Mesothelial cell of epicardium (in vitro differentiated cells): Measurements from ENCODE around the gene LRP5. TPM values are rescaled to one million over a fixed set of nuclear protein-coding genes. Genes with fewer than 3 reads are reported as not detected.

Source experiments
- DNase-seq, 2 experiments: peaks; one replicate each; pipeline ENCODE4 v3.0.0; 2021; ENCODE audit warnings: low spot score in 2 of 2; ENCODE audit not compliant: unreplicated experiment in 2 of 2
- H3K27ac Mint-ChIP-seq: 2 replicates; pipeline ENCODE4 v1.8.0; 2021; ENCODE audit warnings: mixed read lengths
- H3K27me3 Mint-ChIP-seq: 2 replicates; pipeline ENCODE4 v1.8.0; 2021; ENCODE audit warnings: low read depth, mixed read lengths
- H3K36me3 Mint-ChIP-seq: 2 replicates; pipeline ENCODE4 v1.8.0; 2021; ENCODE audit warnings: mixed read lengths
- H3K4me1 Mint-ChIP-seq: 2 replicates; pipeline ENCODE4 v1.8.0; 2021; ENCODE audit warnings: mixed read lengths
- H3K4me3 Mint-ChIP-seq: 2 replicates; pipeline ENCODE4 v1.8.0; 2021; ENCODE audit warnings: mild to moderate bottlenecking, moderate library complexity, mixed read lengths
- H3K9me3 Mint-ChIP-seq: 2 replicates; pipeline ENCODE4 v1.8.0; 2021; ENCODE audit warnings: mixed read lengths
- total RNA-seq: library from RNA; stranded (reverse); gene quantifications from 3 replicates; pipeline ENCODE4 v1.2.1, GENCODE V29; 2021
- TF ChIP-seq, protein P1 (sequence below): fragments of 200-600 bp; sonication (generic); IDR thresholded peaks from one replicate; pipeline ENCODE4 v1.5.0; 2021; ENCODE audit warnings: antibody characterized with exemption; ENCODE audit not compliant: unreplicated experiment

The LRP5 gene
- total RNA-seq, 1 donor from 2014 or later = 72.5 TPM

DNA sequence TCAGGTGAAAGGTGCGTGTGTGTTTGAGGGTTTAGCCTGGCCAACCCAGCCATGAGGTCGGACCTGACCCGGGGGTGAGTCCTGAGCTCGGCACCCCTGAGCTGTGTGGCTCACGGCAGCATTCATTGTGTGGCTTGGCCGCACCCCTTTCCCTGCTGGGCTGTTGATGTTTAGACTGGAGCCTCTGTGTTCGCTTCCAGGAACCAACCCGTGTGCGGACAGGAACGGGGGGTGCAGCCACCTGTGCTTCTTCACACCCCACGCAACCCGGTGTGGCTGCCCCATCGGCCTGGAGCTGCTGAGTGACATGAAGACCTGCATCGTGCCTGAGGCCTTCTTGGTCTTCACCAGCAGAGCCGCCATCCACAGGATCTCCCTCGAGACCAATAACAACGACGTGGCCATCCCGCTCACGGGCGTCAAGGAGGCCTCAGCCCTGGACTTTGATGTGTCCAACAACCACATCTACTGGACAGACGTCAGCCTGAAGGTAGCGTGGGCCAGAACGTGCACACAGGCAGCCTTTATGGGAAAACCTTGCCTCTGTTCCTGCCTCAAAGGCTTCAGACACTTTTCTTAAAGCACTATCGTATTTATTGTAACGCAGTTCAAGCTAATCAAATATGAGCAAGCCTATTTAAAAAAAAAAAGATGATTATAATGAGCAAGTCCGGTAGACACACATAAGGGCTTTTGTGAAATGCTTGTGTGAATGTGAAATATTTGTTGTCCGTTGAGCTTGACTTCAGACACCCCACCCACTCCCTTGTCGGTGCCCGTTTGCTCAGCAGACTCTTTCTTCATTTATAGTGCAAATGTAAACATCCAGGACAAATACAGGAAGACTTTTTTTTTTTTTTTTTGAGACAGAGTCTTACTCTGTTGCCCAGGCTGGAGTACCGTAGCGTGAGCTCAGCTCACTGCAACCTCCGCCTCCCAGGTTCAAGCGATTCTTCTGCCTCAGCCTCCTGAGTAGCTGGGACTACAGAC is 94.2 kb downstream of the LRP5 start:
- Mint-ChIP-seq H3K27ac (no peak overlapping the region), H3K27me3 (no peaks in the 10 kb centered on the region), H3K9me3 (no peaks in the 10 kb centered on the region), H3K36me3 (peaks cover 39% of the 10 kb centered on the region), H3K4me1 (no peaks in the 10 kb centered on the region), H3K4me3 (no peak overlapping the region)
- TF ChIP-seq, protein P1, sequence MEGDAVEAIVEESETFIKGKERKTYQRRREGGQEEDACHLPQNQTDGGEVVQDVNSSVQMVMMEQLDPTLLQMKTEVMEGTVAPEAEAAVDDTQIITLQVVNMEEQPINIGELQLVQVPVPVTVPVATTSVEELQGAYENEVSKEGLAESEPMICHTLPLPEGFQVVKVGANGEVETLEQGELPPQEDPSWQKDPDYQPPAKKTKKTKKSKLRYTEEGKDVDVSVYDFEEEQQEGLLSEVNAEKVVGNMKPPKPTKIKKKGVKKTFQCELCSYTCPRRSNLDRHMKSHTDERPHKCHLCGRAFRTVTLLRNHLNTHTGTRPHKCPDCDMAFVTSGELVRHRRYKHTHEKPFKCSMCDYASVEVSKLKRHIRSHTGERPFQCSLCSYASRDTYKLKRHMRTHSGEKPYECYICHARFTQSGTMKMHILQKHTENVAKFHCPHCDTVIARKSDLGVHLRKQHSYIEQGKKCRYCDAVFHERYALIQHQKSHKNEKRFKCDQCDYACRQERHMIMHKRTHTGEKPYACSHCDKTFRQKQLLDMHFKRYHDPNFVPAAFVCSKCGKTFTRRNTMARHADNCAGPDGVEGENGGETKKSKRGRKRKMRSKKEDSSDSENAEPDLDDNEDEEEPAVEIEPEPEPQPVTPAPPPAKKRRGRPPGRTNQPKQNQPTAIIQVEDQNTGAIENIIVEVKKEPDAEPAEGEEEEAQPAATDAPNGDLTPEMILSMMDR = no peak
- DNase-seq = no peak

GRCh38 chr11:68408512-68408911 is 96.1 kb downstream of the LRP5 start:
- TF ChIP-seq, protein P1 = no peak
- H3K9me3 Mint-ChIP-seq = no peaks in the 10 kb centered on the region
- no peak for DNase-seq
- H3K27ac Mint-ChIP-seq = no peak overlapping the region
- no peaks in the 10 kb centered on the region for H3K27me3 Mint-ChIP-seq
- H3K4me3 Mint-ChIP-seq = no peak overlapping the region
- peaks cover 31% of the 10 kb centered on the region for H3K36me3 Mint-ChIP-seq
- H3K4me1 Mint-ChIP-seq = no peaks in the 10 kb centered on the region

- Mint-ChIP-seq H3K9me3 (no peaks in the 10 kb centered on the region), H3K4me3 (no peak overlapping the region), H3K27me3 (no peaks in the 10 kb centered on the region), H3K4me1 (no peaks in the 10 kb centered on the region), H3K36me3 (peaks cover 31% of the 10 kb centered on the region), H3K27ac (no peak overlapping the region)
- no peak for DNase-seq
- TF ChIP-seq, protein P1 = no peak
Observed at GRCh38 chr11:68409748-68410344, 97.5 kb downstream of the LRP5 start.

DNA sequence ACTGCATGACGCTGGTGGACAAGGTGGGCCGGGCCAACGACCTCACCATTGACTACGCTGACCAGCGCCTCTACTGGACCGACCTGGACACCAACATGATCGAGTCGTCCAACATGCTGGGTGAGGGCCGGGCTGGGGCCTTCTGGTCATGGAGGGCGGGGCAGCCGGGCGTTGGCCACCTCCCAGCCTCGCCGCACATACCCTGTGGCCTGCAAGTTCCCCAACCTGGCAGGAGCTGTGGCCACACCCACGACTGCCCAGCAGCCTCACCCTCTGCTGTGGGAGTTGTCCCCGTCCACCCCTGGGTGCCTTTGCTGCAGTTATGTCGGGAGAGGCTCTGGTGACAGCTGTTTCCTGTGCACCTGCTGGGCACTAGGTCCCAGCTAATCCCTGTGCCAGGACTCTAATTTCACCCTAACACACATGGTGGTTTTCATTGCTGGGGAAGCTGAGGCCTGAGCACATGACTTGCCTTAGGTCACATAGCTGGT is 99.2 kb downstream of the LRP5 start:
- H3K36me3 Mint-ChIP-seq = peaks cover 39% of the 10 kb centered on the region
- DNase-seq = no peak
- TF ChIP-seq, protein P1 = no peak

GRCh38 chr11:68412593-68413475 is 100.4 kb downstream of the LRP5 start:
- no peaks in the 10 kb centered on the region for H3K9me3 Mint-ChIP-seq
- H3K27ac Mint-ChIP-seq = no peak overlapping the region
- H3K36me3 Mint-ChIP-seq = peaks cover 39% of the 10 kb centered on the region
- H3K27me3 Mint-ChIP-seq = no peaks in the 10 kb centered on the region
- TF ChIP-seq, protein P1 = no peak
- no peaks in the 10 kb centered on the region for H3K4me1 Mint-ChIP-seq
- DNase-seq = no peak
- no peak overlapping the region for H3K4me3 Mint-ChIP-seq

More for the DNA sequence above, 99.2 kb downstream of the LRP5 start:
- Mint-ChIP-seq H3K27me3 (no peaks in the 10 kb centered on the region), H3K9me3 (no peaks in the 10 kb centered on the region), H3K4me3 (no peak overlapping the region), H3K4me1 (no peaks in the 10 kb centered on the region), H3K27ac (no peak overlapping the region)
